Activated CD4-positive, alpha-beta T cell treated with anti-CD3 and anti-CD28 coated beads, Interleukin-2, amount 10 ng/mL, durations not matched to agents 7 days and 5 days (primary cell): Measurements from ENCODE around the gene SOCS6. TPM values are rescaled to one million over a fixed set of nuclear protein-coding genes. Genes with fewer than 3 reads are reported as not detected.
A peak's percentile ranks its signal among the peaks of the same experiment; 100 is the strongest.
"Not testable (repeated sequence)": the region's sequence is repeated elsewhere in the genome, so short reads cannot be mapped to it uniquely, and the experiment has no call there.

Experiments used
- CTCF ChIA-PET: fragments of 350-600 bp; sonication (Branson Sonifier 250); formaldehyde crosslinking; loops from one replicate; lab custom pipeline; 2021; ENCODE audit warnings: antibody characterized with exemption; lab: Charles Lee
- POLR2A ChIA-PET: fragments of 350-600 bp; sonication (Branson Sonifier 250); formaldehyde crosslinking; loops from one replicate; lab custom pipeline; 2021; ENCODE audit warnings: antibody characterized with exemption; lab: Charles Lee
- DNase-seq: peaks from one replicate; pipeline ENCODE4 v3.0.0-alpha.2; 2020
- H3K27ac Mint-ChIP-seq: one replicate; pipeline ENCODE4 v1.8.0; 2021; ENCODE audit warnings: mild to moderate bottlenecking, moderate library complexity, mixed read lengths
- H3K27me3 Mint-ChIP-seq: one replicate; pipeline ENCODE4 v1.8.0; 2021; ENCODE audit warnings: mixed read lengths
- H3K36me3 Mint-ChIP-seq: one replicate; pipeline ENCODE4 v1.8.0; 2021; ENCODE audit warnings: low read depth, mixed read lengths
- H3K4me1 Mint-ChIP-seq: one replicate; pipeline ENCODE4 v1.8.0; 2021; ENCODE audit warnings: mixed read lengths
- H3K4me3 Mint-ChIP-seq: one replicate; pipeline ENCODE4 v1.8.0; 2021; ENCODE audit warnings: mild to moderate bottlenecking, moderate library complexity, mixed read lengths
- H3K9me3 Mint-ChIP-seq: one replicate; pipeline ENCODE4 v1.8.0; 2021; ENCODE audit warnings: mixed read lengths
- total RNA-seq, 2 experiments: library from RNA; stranded (reverse); gene quantifications; one replicate each; pipeline ENCODE4 v1.2.3, GENCODE V29; 2021

The SOCS6 gene
- total RNA-seq, 2 experiments from 2014 or later, result 3.4 to 3.8 TPM

- H3K9me3 Mint-ChIP-seq, result peaks cover 3% of the 10 kb centered on the region
- ChIA-PET CTCF (no interaction called here), POLR2A (no interaction called here)
- no peak overlapping the region for H3K27ac Mint-ChIP-seq
- DNase-seq, result no peak
- H3K27me3 Mint-ChIP-seq, result no peaks in the 10 kb centered on the region
- H3K4me3 Mint-ChIP-seq, result no peak overlapping the region
- no peaks in the 10 kb centered on the region for H3K4me1 Mint-ChIP-seq
- no peaks in the 10 kb centered on the region for H3K36me3 Mint-ChIP-seq
Measured at GRCh38 chr18:70334728-70335329, 46.0 kb downstream of the SOCS6 start.

GRCh38 chr18:70335892-70336726, 47.3 kb downstream of the SOCS6 start:
- Mint-ChIP-seq H3K36me3 (no peaks in the 10 kb centered on the region), H3K4me3 (no peak overlapping the region), H3K4me1 (no peaks in the 10 kb centered on the region), H3K27me3 (no peaks in the 10 kb centered on the region), H3K27ac (no peak overlapping the region), H3K9me3 (peaks cover 3% of the 10 kb centered on the region)
- POLR2A ChIA-PET, result no interaction called here
- CTCF ChIA-PET, result no interaction called here
- no peak for DNase-seq

DNA sequence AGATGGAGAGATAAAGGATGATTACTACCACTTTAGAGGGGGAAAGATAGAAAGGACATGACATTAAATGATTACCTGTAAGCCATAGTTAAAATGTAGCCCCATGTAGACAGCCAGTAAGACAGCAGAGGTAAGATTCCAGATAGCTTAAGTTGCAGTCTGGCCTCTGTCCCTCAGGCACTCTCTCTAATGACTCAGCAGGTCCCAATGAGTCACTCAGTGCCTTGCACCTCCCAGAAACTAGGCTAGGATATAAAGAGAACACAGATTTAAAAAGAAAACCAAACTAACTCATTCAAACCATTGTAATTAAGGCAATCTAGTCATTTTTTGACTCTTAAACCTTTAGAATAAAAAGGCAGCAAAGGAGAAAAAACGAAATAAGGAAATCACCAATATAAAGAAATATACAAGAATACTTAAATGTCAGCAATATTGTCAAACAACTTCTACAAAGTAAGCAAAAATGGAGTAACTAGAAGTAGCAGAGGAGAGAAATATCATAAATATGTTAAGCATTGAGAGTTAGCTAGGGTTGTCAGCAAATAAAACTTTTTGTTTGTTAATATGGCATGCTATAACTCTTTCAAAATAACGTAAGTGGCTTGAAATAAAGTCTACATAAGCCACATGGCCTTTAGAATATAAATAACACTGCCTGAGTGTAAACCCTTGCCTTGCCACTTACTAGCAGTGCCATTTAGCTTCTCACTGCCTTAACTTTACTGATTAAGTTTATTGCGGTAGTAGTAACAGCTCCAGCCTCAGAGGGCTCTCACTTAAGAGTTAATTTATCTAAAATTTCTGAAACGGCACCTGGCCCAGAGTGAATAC, 48.5 kb downstream of the SOCS6 start:
- Mint-ChIP-seq H3K9me3 (peaks cover 3% of the 10 kb centered on the region), H3K4me1 (no peaks in the 10 kb centered on the region), H3K27me3 (no peaks in the 10 kb centered on the region), H3K36me3 (no peaks in the 10 kb centered on the region), H3K4me3 (no peak overlapping the region), H3K27ac (no peak overlapping the region)
- ChIA-PET CTCF (no interaction called here), POLR2A (no interaction called here)
- no peak for DNase-seq

DNA sequence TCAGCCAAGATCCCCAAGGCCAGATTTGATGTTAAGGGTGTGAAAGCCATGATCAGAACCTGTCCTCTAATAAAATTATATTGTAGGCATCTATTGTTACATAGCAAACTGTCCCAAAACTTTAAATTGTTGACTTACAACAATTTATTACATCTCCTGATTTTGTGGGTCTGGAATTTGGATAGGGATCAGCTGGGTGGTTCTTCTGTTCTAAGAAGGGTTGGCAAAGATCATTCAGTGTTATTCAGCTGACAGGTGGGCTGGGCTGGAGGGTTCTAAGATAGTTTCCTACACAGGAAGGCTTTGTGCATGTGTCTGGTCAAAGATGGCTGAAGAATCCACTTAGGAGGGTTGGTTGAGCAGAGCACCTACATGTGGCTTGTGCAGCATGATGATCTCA, 50.0 kb downstream of the SOCS6 start:
- H3K9me3 Mint-ChIP-seq, result no peaks in the 10 kb centered on the region
- no peak overlapping the region for H3K4me3 Mint-ChIP-seq
- ChIA-PET CTCF (no interaction called here), POLR2A (no interaction called here)
- no peak overlapping the region for H3K27ac Mint-ChIP-seq
- no peaks in the 10 kb centered on the region for H3K4me1 Mint-ChIP-seq
- no peak for DNase-seq
- H3K27me3 Mint-ChIP-seq, result no peaks in the 10 kb centered on the region
- no peaks in the 10 kb centered on the region for H3K36me3 Mint-ChIP-seq

DNA sequence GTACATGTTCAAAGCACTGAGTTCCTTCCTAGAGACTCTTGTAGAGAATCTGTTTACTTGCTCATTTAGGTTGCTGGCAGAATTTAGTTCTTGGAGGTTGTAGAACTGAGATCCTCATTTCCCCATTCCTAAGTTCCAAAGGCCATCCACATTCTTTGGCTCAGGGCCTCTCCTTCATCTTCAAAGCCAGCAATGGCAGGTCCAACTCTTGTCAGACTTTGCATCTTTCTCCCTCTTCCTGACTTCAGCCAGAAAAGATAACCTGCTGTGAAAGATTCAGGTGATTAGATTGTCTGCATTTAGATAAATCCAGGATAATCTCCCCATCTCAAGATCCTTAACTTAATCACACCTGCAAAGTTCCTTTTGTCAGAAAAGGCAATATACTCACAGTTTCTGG, 51.1 kb downstream of the SOCS6 start:
- Mint-ChIP-seq H3K4me1 (no peaks in the 10 kb centered on the region), H3K4me3 (no peak overlapping the region), H3K27ac (no peak overlapping the region), H3K27me3 (no peaks in the 10 kb centered on the region), H3K36me3 (no peaks in the 10 kb centered on the region), H3K9me3 (no peaks in the 10 kb centered on the region)
- POLR2A ChIA-PET, result no interaction called here
- no peak for DNase-seq
- CTCF ChIA-PET, result no interaction called here

DNA sequence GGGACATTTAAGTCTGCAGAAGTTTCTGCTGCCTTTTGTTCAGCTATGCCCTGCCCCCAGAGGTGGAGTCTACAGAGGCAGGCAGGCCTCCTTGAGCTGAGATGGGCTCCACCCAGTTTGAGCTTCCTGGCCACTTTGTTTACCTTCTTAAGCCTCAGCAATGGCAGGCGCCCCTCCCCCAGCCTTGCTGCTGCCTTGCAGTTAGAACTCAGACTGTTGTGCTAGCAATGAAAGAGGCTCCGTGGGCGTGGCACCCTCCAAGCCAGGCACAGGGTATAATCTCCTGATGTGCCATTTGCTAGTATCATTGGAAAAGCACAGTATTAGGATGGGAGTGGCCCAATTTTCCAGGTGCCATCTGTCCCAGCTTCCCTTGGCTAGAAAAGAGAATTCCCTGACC, 59.6 kb downstream of the SOCS6 start:
- H3K9me3 Mint-ChIP-seq, H3K4me3 Mint-ChIP-seq, CTCF ChIA-PET, H3K27me3 Mint-ChIP-seq, H3K27ac Mint-ChIP-seq, H3K4me1 Mint-ChIP-seq, H3K36me3 Mint-ChIP-seq: not testable (repeated sequence)
- peak; percentile 32 for DNase-seq
- POLR2A ChIA-PET, result interaction anchor here (0.6 kb wide), 1 partner anchor 842 kb away, joined by 3 read pairs; no protein-coding TSS in a partner anchor

- Mint-ChIP-seq H3K9me3 (peaks cover 2% of the 10 kb centered on the region), H3K27me3 (no peaks in the 10 kb centered on the region), H3K27ac (no peak overlapping the region), H3K36me3 (no peaks in the 10 kb centered on the region), H3K4me3 (no peak overlapping the region), H3K4me1 (no peaks in the 10 kb centered on the region)
- ChIA-PET CTCF (no interaction called here), POLR2A (no interaction called here)
- no peak for DNase-seq
Measured at GRCh38 chr18:70349316-70349715, 60.5 kb downstream of the SOCS6 start.

- DNase-seq, result no peak
- ChIA-PET POLR2A (no interaction called here), CTCF (interaction anchor here (0.6 kb wide), 1 partner anchor 37 kb away, joined by 4 read pairs; no protein-coding TSS in a partner anchor)
- Mint-ChIP-seq H3K27ac (no peak overlapping the region), H3K9me3 (peaks cover 2% of the 10 kb centered on the region), H3K27me3 (no peaks in the 10 kb centered on the region), H3K4me1 (no peaks in the 10 kb centered on the region), H3K4me3 (no peak overlapping the region), H3K36me3 (no peaks in the 10 kb centered on the region)
Measured at GRCh38 chr18:70354080-70354479, 65.2 kb downstream of the SOCS6 start.

GRCh38 chr18:70354771-70355170, 65.9 kb downstream of the SOCS6 start:
- Mint-ChIP-seq H3K27ac (no peak overlapping the region), H3K4me1 (no peaks in the 10 kb centered on the region), H3K36me3 (no peaks in the 10 kb centered on the region), H3K9me3 (peaks cover 2% of the 10 kb centered on the region), H3K4me3 (no peak overlapping the region), H3K27me3 (no peaks in the 10 kb centered on the region)
- ChIA-PET POLR2A (no interaction called here), CTCF (no interaction called here)
- no peak for DNase-seq

GRCh38 chr18:70355620-70356385, 67.0 kb downstream of the SOCS6 start:
- no peaks in the 10 kb centered on the region for H3K27me3 Mint-ChIP-seq
- H3K27ac Mint-ChIP-seq, result no peak overlapping the region
- no peaks in the 10 kb centered on the region for H3K4me1 Mint-ChIP-seq
- ChIA-PET POLR2A (no interaction called here), CTCF (interaction anchor here (0.6 kb wide), 1 partner anchor 519 kb away, joined by 3 read pairs; no protein-coding TSS in a partner anchor)
- no peaks in the 10 kb centered on the region for H3K36me3 Mint-ChIP-seq
- no peak for DNase-seq
- H3K4me3 Mint-ChIP-seq, result no peak overlapping the region
- peaks cover 2% of the 10 kb centered on the region for H3K9me3 Mint-ChIP-seq

GRCh38 chr18:70358105-70358406, 69.2 kb downstream of the SOCS6 start:
- H3K27me3 Mint-ChIP-seq, H3K36me3 Mint-ChIP-seq, H3K27ac Mint-ChIP-seq, H3K4me1 Mint-ChIP-seq, H3K4me3 Mint-ChIP-seq, H3K9me3 Mint-ChIP-seq, CTCF ChIA-PET, DNase-seq, POLR2A ChIA-PET: not testable (repeated sequence)

GRCh38 chr18:70359071-70359470, 70.2 kb downstream of the SOCS6 start:
- no peak for DNase-seq
- Mint-ChIP-seq H3K27me3 (no peaks in the 10 kb centered on the region), H3K4me1 (no peaks in the 10 kb centered on the region), H3K27ac (no peak overlapping the region), H3K4me3 (no peak overlapping the region), H3K9me3 (no peaks in the 10 kb centered on the region), H3K36me3 (no peaks in the 10 kb centered on the region)
- ChIA-PET POLR2A (no interaction called here), CTCF (no interaction called here)
